A549 (cell line): ENCODE data around the gene RIN3. TPM values are rescaled to one million over a fixed set of nuclear protein-coding genes. Genes with fewer than 3 reads are reported as not detected.

Experiments
- ATAC-seq, 2 experiments: fragments of 200-7000 bp in 1 of 2; fragments of >200 bp in 1 of 2; cut with Nextera tagmentation in 1 of 2; cut with Tn5 transposase in 1 of 2; 3 replicates each; pipeline versions ENCODE4 v1.8.0 to v1.9.1; 2018 to 2020; ENCODE audit warnings: mild to moderate bottlenecking in 1 of 2, moderate library complexity in 1 of 2
- CTCF ChIA-PET: fragments of 300-600 bp; sonication (Branson Sonifier 250); formaldehyde crosslinking; extraction: SDS; loops from one replicate; lab custom pipeline; 2021; ENCODE audit warnings: antibody characterized with exemption, inconsistent platforms; lab: Yijun Ruan, JAX
- POLR2A ChIA-PET: fragments of 350-600 bp; formaldehyde crosslinking; extraction: SDS; loops from one replicate; lab custom pipeline; 2021; ENCODE audit warnings: antibody characterized with exemption, inconsistent platforms; lab: Yijun Ruan, JAX
- DNase-seq, 2 experiments: peaks; one replicate each; pipeline versions ENCODE4 v3.0.0 to v3.0.0-alpha.2; 2011 to 2016; ENCODE audit warnings: low read depth in 1 of 2, low spot score in 1 of 2
- FAIRE-seq: peaks from 2 replicates; lab custom pipeline; 2011; peaks lifted over from hg19 to GRCh38; lab: Jason Lieb, UNC
- H3K27ac ChIP-seq, 2 experiments: fragments of >200 bp; sonication (Bioruptor Twin); formaldehyde crosslinking; 3 replicates each; pipeline ENCODE4 v1.5.1; 2016 to 2017
- H3K4me1 ChIP-seq: fragments of >200 bp; sonication (Bioruptor Twin); formaldehyde crosslinking; 3 replicates; pipeline ENCODE4 v1.6.1; 2016
- H3K4me2 ChIP-seq: fragments of >200 bp; sonication (Bioruptor Twin); formaldehyde crosslinking; 3 replicates; pipeline ENCODE4 v1.6.1; 2016
- H3K4me3 ChIP-seq: fragments of >200 bp; sonication (Bioruptor Twin); formaldehyde crosslinking; 3 replicates; pipeline ENCODE4 v1.5.1; 2016
- H3K9me3 ChIP-seq: fragments of >200 bp; sonication (Bioruptor Twin); formaldehyde crosslinking; 3 replicates; pipeline ENCODE4 v1.6.1; 2016
- BCL3 ChIP-seq: fragments of >200 bp; sonication (Bioruptor Twin); formaldehyde crosslinking; IDR thresholded peaks from 3 replicates; pipeline ENCODE4 v1.6.1; 2016
- BHLHE40 ChIP-seq: IDR thresholded peaks from 2 replicates; pipeline ENCODE4 v1.6.1; 2012; ENCODE audit warnings: low read depth, low read length, inconsistent platforms
- CBX2 ChIP-seq: fragments of 200-600 bp; sonication (generic); IDR thresholded peaks from 2 replicates; pipeline ENCODE4 v1.6.1; 2016; ENCODE audit warnings: low read depth, mild to moderate bottlenecking, borderline replicate concordance
- CEBPB ChIP-seq, 2 experiments: fragments of >200 bp in 1 of 2; sonication (Bioruptor Twin) in 1 of 2; formaldehyde crosslinking in 1 of 2; IDR thresholded peaks; 2 replicates each; pipeline ENCODE4 v1.6.1; 2012 to 2016
- CTCF ChIP-seq: fragments of >200 bp; sonication (Bioruptor Twin); formaldehyde crosslinking; IDR thresholded peaks from 3 replicates; pipeline ENCODE4 v1.5.1; 2016
- EHMT2 ChIP-seq: fragments of 200-600 bp; sonication (generic); IDR thresholded peaks from 2 replicates; pipeline ENCODE4 v1.6.1; 2016; ENCODE audit warnings: antibody characterized with exemption, low read depth, mild to moderate bottlenecking, moderate library complexity
- ELK1 ChIP-seq: fragments of 150-350 bp; IDR thresholded peaks from 2 replicates; pipeline ENCODE4 v1.6.1; 2014; ENCODE audit warnings: low read depth, mild to moderate bottlenecking, low read length
- FOSL2 ChIP-seq, 2 experiments: fragments of 450-650 bp in 1 of 2; fragments of >200 bp in 1 of 2; sonication (Bioruptor Twin) in 1 of 2; formaldehyde crosslinking; IDR thresholded peaks; 2 replicates each; pipeline versions ENCODE4 v1.5.0 to v1.6.1; 2016 to 2020; ENCODE audit warnings: mild to moderate bottlenecking in 1 of 2, moderate library complexity in 1 of 2
- FOXS1 ChIP-seq: fragments of 250-450 bp; sonication (Bioruptor Pico); IDR thresholded peaks from 2 replicates; pipeline ENCODE4 v1.5.0; 2020; ENCODE audit warnings: mild to moderate bottlenecking, moderate library complexity
- HES2 ChIP-seq: fragments of >200 bp; sonication (Bioruptor Twin); formaldehyde crosslinking; IDR thresholded peaks from 2 replicates; pipeline ENCODE4 v1.6.1; 2016
- HOXB13 ChIP-seq: fragments of 250-450 bp; sonication (Bioruptor Pico); IDR thresholded peaks from 2 replicates; pipeline ENCODE4 v1.5.0; 2020; ENCODE audit warnings: low read depth, mild to moderate bottlenecking, moderate library complexity
- MAX ChIP-seq: IDR thresholded peaks from 2 replicates; pipeline ENCODE4 v1.6.1; 2012
- MYC ChIP-seq: IDR thresholded peaks from 2 replicates; pipeline ENCODE4 v1.6.1; 2012; ENCODE audit warnings: mild to moderate bottlenecking, inconsistent platforms, low read length, improper control_type of control experiment, borderline replicate concordance
- NFE2L2 ChIP-seq: fragments of 150-350 bp; conservative IDR thresholded peaks from 2 replicates; pipeline ENCODE4 v1.6.1; 2014; ENCODE audit warnings: low read length
- REST ChIP-seq: fragments of 200-600 bp; sonication (generic); IDR thresholded peaks from 2 replicates; pipeline ENCODE4 v1.6.1; 2016; ENCODE audit warnings: antibody characterized with exemption, mild to moderate bottlenecking, moderate library complexity
- USF2 ChIP-seq: fragments of 450-650 bp; IDR thresholded peaks from 2 replicates; pipeline ENCODE4 v1.6.1; 2014; ENCODE audit warnings: antibody characterized with exemption
- ZFP36 ChIP-seq: fragments of 450-650 bp; IDR thresholded peaks from 2 replicates; pipeline ENCODE4 v1.6.1; 2014; ENCODE audit warnings: borderline replicate concordance; ENCODE audit not compliant: partially characterized antibody
- ZSCAN20 ChIP-seq: fragments of 250-450 bp; sonication (Bioruptor Pico); IDR thresholded peaks from 2 replicates; pipeline ENCODE4 v1.8.0; 2022; ENCODE audit warnings: mild to moderate bottlenecking, moderate library complexity
- WGBS: methylation state at CpG from one replicate; pipeline ENCODE4 v1.1.6; 2017; ENCODE audit errors: missing lambda C conversion rate; 5-methylcytosine and 5-hydroxymethylcytosine counted together
- polyA plus RNA-seq, 4 experiments: library from polyadenylated mRNA; depleted of rRNA in 3 of 4; stranded (reverse); fragments of >200 nt; fragmentation: RNase III in 1 of 4; extraction: RNeasy Plus Mini Kit Qiagen cat#74134 plus additional on column Dnase treatment in 1 of 4; gene quantifications; 2 replicates in 3 of 4; 3 replicates in 1 of 4; pipeline ENCODE4 v1.2.3, GENCODE V29; 2011 to 2017

RIN3 gene
- polyA plus RNA-seq, 2 of the 4 experiments (the other 2 are of a cell fraction), result 5.6 to 14.5 TPM

GRCh38 chr14:92675421-92675820 lies 161.8 kb downstream of the RIN3 start:
- ChIA-PET POLR2A (no interaction called here), CTCF (interaction anchor here (0.9 to 3.1 kb wide), 4 partner anchors 11 to 72 kb away, joined by 3 to 21 read pairs (median 6); no protein-coding TSS in a partner anchor)

More at GRCh38 chr14:92675421-92675820, 161.8 kb downstream of the RIN3 start:
- WGBS, result 97% methylated on average over 6 of the region's 6 CpGs
- DNase-seq, result no peak
- TF ChIP-seq HES2, result no peak
- no peak for TF ChIP-seq ELK1
- no peak for TF ChIP-seq ZSCAN20
- TF ChIP-seq FOSL2 (IDR thresholded peaks at IDR 0.05), result no peak
- no peak for TF ChIP-seq FOSL2 (CRISPR knock-in tag; IDR thresholded peaks at IDR 0.05)
- TF ChIP-seq ZFP36, result no peak
- TF ChIP-seq FOXS1 (CRISPR knock-in tag), result no peak
- TF ChIP-seq USF2, result no peak
- TF ChIP-seq CEBPB (IDR thresholded peaks at IDR 0.05), result no peak
- no peak for TF ChIP-seq REST
- no peak for TF ChIP-seq BCL3
- no peak for TF ChIP-seq NFE2L2
- TF ChIP-seq BHLHE40, result no peak
- no peak for TF ChIP-seq MAX
- TF ChIP-seq CTCF, result no peak
- no peak for TF ChIP-seq MYC
- no peak for TF ChIP-seq CBX2
- no peak for TF ChIP-seq EHMT2
- no peak for TF ChIP-seq HOXB13 (CRISPR knock-in tag)
- TF ChIP-seq, all 56 proteins: peak for 0
- Histone ChIP-seq H3K4me3 (no peak overlapping the region), H3K9me3 (no peaks in the 10 kb centered on the region), H3K27ac (no peak overlapping the region), H3K4me2 (no peak overlapping the region), H3K4me1 (no peaks in the 10 kb centered on the region)
- FAIRE-seq (no peak), ATAC-seq (no peak)
